KMS-11 (cell line): Measurements from ENCODE around the gene ACSS1.

ENCODE experiments used
- H2AFZ ChIP-seq: fragments of 200-600 bp; sonication (generic); 2 replicates; pipeline ENCODE4 v1.6.1; 2016; ENCODE audit warnings: antibody characterized with exemption, mixed run types, low read depth
- H3K27ac ChIP-seq: fragments of 200-600 bp; sonication (generic); 2 replicates; pipeline ENCODE4 v1.6.1; 2016; ENCODE audit warnings: mild to moderate bottlenecking, mixed run types
- H3K27me3 ChIP-seq: fragments of 200-600 bp; sonication (generic); 2 replicates; pipeline ENCODE4 v1.6.1; 2017; ENCODE audit warnings: mild to moderate bottlenecking, low read depth, mixed run types, moderate library complexity; ENCODE audit not compliant: insufficient read depth
- H3K36me3 ChIP-seq: fragments of 200-600 bp; sonication (generic); 2 replicates; pipeline ENCODE4 v1.6.1; 2017; ENCODE audit warnings: mild to moderate bottlenecking, mixed run types; ENCODE audit not compliant: insufficient read depth
- H3K4me1 ChIP-seq: fragments of 200-600 bp; sonication (generic); 2 replicates; pipeline ENCODE4 v1.6.1; 2016; ENCODE audit warnings: mild to moderate bottlenecking, low read depth, mixed run types; ENCODE audit not compliant: poor library complexity, severe bottlenecking
- H3K4me2 ChIP-seq: fragments of 200-600 bp; sonication (generic); 2 replicates; pipeline ENCODE4 v1.7.0; 2016; ENCODE audit warnings: mild to moderate bottlenecking, mixed run types
- H3K4me3 ChIP-seq: fragments of 200-600 bp; sonication (generic); IDR thresholded peaks from 2 replicates; pipeline ENCODE4 v1.6.1; 2017; ENCODE audit warnings: low read depth, low read length, mixed read lengths; ENCODE audit not compliant: insufficient read depth
- H3K79me2 ChIP-seq: fragments of 200-600 bp; sonication (generic); 2 replicates; pipeline ENCODE4 v1.6.1; 2016; ENCODE audit warnings: low read depth, mixed run types; ENCODE audit not compliant: insufficient read depth
- H3K9ac ChIP-seq: fragments of 200-600 bp; sonication (generic); 2 replicates; pipeline ENCODE4 v1.6.1; 2016; ENCODE audit warnings: mild to moderate bottlenecking, mixed run types
- H4K20me1 ChIP-seq: fragments of 200-600 bp; sonication (generic); 2 replicates; pipeline ENCODE4 v1.6.1; 2016; ENCODE audit warnings: mild to moderate bottlenecking, mixed run types; ENCODE audit not compliant: insufficient read depth
- CTCF ChIP-seq: fragments of 200-600 bp; sonication (generic); conservative IDR thresholded peaks from 2 replicates; pipeline ENCODE4 v1.6.1; 2017; ENCODE audit warnings: low read depth, mild to moderate bottlenecking, antibody characterized with exemption, low read length, moderate library complexity, mixed read lengths

ACSS1 gene

DNA sequence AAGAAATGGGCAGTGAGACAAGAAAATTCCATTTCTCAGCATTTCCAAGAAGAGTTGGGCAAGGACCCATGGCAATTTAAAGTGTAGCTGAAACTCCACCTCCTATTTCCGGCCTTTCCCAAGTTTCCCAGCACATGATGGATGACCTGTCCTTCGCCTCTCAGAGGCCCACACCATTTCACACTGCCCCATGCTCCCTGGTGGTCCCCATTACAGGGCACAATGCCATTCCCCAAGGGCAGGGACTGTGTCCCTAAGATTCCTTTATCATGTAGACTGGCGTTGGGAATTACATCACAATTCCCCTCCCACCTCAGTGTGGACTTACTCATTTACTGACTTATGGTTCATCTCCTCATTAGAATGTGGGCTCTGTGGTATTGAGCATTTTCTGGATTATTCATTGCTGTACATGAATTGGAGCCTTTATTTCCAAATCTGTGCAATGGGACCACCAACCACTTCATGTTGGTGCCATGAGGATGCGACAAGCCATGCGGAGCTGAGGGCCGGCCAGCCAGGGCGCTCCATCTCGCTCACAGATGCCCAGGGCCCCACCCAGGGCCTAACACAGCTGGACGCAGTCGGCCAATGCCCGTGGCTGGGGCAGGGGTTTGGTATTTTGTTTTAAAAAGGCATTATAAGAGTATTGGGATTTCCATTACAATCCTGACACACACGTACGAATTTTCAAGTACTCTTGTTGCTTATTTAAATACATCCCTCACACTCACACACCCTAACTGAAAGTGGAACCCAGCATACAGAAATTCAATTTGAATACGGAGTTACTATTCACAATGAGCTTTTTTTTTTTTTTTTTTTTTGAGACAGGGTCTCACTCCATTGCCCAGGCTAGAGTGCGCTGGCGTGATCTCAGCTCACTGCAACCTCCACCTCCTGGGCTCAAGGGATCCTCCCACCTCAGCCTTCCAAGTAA is 5.4 kb downstream of the ACSS1 start:
- Histone ChIP-seq H3K4me3 (no peak overlapping the region), H3K4me2 (no peak overlapping the region), H3K4me1 (peaks cover 23% of the 10 kb centered on the region), H3K9ac (no peak overlapping the region), H2AFZ (no peak overlapping the region), H3K27me3 (no peaks in the 10 kb centered on the region), H3K36me3 (no peaks in the 10 kb centered on the region), H4K20me1 (no peaks in the 10 kb centered on the region), H3K79me2 (peaks cover 9% of the 10 kb centered on the region; the same call in 1 of the 2 replicates), H3K27ac (no peak overlapping the region)
- TF ChIP-seq CTCF, result no peak

DNA sequence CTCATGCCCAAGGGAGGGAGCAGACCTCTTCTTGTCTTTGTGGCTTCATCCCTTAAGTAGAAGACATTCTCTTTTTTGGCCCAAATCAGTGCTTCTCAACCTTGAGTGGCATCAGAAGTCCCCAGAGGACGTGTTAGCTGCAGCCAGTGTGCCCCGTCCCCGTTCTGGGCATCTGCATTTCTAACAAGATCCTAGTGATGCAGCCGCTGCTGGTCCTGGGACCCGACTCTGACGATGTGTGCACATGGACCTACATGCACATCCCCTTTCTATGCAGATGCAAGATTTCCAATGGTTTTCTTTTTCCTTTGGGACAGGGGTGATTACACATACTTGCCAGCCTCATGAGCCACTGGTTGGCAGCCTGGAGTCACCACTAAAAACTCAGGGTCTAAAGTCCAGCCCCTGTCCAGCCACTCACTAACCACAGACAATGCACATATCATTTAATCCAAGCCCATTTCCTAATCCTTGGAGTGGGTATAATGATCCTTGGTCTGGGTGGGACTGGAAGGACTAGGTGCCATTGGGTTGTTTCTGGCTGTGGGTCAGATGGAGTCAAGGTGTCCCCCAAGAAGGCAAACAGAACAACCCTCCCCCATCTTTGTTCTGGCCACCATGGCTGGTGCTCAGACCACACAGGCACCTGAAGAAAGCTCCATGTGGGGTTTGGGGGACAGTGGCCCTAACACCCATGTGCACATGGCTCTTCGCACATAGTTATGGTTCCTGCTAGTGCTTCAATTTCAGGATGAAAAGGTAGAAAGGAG is 6.4 kb downstream of the ACSS1 start:
- H3K9ac ChIP-seq, result no peak overlapping the region

DNA sequence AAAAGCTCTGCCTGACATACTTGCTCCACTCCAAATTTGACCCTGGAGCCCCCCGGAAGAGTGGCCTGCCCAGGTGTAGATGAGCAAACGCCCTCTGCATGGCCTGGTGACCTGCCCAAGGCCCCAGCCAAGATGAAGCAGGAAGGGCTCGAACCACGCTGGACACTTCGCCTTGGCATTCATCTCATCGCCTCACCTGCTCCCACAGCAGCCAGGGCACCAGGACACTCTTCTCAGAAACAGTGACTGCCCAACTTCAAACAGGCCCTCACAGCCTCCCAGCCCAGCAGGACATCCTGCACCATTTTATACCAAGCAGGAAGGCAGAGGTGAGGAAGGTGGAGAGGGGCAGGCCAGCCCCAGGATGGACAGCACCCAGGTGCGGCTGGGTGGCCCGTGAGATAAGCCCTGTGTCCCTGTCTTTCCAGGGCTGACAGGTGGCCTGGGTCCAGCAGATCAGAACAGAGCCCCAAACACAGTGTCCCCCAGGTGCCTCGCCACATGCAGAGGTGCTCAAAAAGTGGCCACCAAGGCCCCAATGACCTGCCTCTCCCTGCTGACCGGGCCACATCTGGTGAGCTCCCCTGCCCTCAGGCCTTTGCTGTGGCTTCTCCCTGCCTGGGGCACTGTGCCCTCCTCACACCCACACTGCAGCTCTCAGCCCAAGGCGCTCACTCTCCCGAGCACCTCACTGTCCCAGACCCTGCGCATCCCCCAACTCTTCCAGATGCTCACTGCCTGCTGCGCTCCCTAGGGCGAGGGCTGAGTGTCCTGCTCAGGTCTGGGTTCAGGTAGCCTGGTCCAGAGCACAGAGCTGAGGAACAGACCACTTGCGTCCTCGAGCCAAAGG is 7.2 kb downstream of the ACSS1 start:
- Histone ChIP-seq H4K20me1 (no peaks in the 10 kb centered on the region), H3K36me3 (no peaks in the 10 kb centered on the region), H3K4me1 (peaks cover 16% of the 10 kb centered on the region), H3K4me3 (no peak overlapping the region), H3K79me2 (peaks cover 2% of the 10 kb centered on the region; the same call in 1 of the 2 replicates), H3K4me2 (no peak overlapping the region), H3K27ac (no peak overlapping the region), H3K27me3 (no peaks in the 10 kb centered on the region), H3K9ac (no peak overlapping the region), H2AFZ (no peak overlapping the region)
- no peak for TF ChIP-seq CTCF

More for the DNA sequence above, 6.4 kb downstream of the ACSS1 start:
- Histone ChIP-seq H3K4me3 (no peak overlapping the region), H3K4me1 (peaks cover 23% of the 10 kb centered on the region), H3K4me2 (no peak overlapping the region), H2AFZ (no peak overlapping the region), H3K36me3 (no peaks in the 10 kb centered on the region), H3K27me3 (no peaks in the 10 kb centered on the region), H3K79me2 (peaks cover 9% of the 10 kb centered on the region; the same call in 1 of the 2 replicates), H4K20me1 (no peaks in the 10 kb centered on the region), H3K27ac (no peak overlapping the region)
- no peak for TF ChIP-seq CTCF

DNA sequence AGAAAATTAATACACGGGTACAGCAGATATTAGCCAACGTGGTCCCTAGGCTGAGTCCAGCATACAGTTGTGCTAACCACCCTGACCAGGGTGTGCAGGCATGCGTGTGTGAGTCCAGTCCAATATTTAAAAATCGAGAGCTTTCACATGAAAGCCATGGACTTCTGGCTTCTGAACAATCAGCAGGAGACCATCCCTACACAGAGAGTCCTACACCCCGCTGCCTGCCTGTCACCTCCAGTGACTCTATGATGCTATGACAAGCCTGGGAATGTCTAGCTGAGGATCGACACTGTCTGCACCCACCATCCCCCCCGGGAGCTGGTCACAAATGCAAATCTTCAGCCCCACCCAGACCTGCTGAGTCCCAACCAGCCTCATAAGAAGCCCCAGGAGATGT is 7.9 kb downstream of the ACSS1 start:
- Histone ChIP-seq H3K36me3 (no peaks in the 10 kb centered on the region), H3K4me2 (no peak overlapping the region), H2AFZ (no peak overlapping the region), H3K4me1 (peaks cover 10% of the 10 kb centered on the region), H3K79me2 (no peaks in the 10 kb centered on the region; the same call in 1 of the 2 replicates), H3K4me3 (no peak overlapping the region), H3K27ac (no peak overlapping the region), H3K9ac (no peak overlapping the region), H4K20me1 (no peaks in the 10 kb centered on the region), H3K27me3 (no peaks in the 10 kb centered on the region)
- TF ChIP-seq CTCF, result no peak
